Measurements from ENCODE around the gene AOC3. TPM values are rescaled to one million over a fixed set of nuclear protein-coding genes. Genes with fewer than 3 reads are reported as not detected.
"Not testable (repeated sequence)": the region's sequence is repeated elsewhere in the genome, so short reads cannot be mapped to it uniquely, and the experiment has no call there.

AOC3 gene
- total and polyA plus RNA-seq, 2 donors (not counting 3 experiments of a cell fraction or from before 2014, with no cell fraction given): 0.11 to 0.27 TPM

GRCh38 chr17:42849451-42850181 is 1.4 kb upstream of the AOC3 start:
- Histone ChIP-seq H3K9me3 (replicated peaks; ENCODE audit: control insufficient read depth, insufficient read depth, low read length) (no peaks in the 10 kb centered on the region), H3K9me1 (replicated peaks; ENCODE audit: control insufficient read depth, extremely low read depth, insufficient read depth, low read length) (no peaks in the 10 kb centered on the region), H3K4me3 (replicated peaks in 1 of 3; ENCODE audit: insufficient read depth in 1 of 3, low read depth in 1 of 3, low read length in 3 of 3) (no peak overlapping the region), H4K20me1 (replicated peaks; ENCODE audit: control insufficient read depth, extremely low read depth, insufficient read depth, low read length) (no peaks in the 10 kb centered on the region), H3K4me2 (ENCODE audit: insufficient read depth, low read length) (no peak overlapping the region), H3K4me1 (ENCODE audit: control insufficient read depth, extremely low read depth, insufficient read depth, low read length) (no peaks in the 10 kb centered on the region), H2AFZ (ENCODE audit: low read depth, low read length) (no peak overlapping the region), H3K27ac (ENCODE audit: insufficient read depth, low read depth, low read length) (no peak overlapping the region), H3K9ac (replicated peaks; ENCODE audit: extremely low read depth, insufficient read depth, low read length) (no peak overlapping the region), H3K27me3 (ENCODE audit: control insufficient read depth in 2 of 2, insufficient read depth in 2 of 2, low read length in 2 of 2) (peaks cover 0 to 3% of the 10 kb centered on the region in 2 experiments), H3K79me2 (ENCODE audit: control insufficient read depth, insufficient read depth, low read length) (no peaks in the 10 kb centered on the region), H3K36me3 (ENCODE audit: control insufficient read depth in 2 of 2, extremely low read depth in 1 of 2, insufficient read depth in 2 of 2, low read length in 2 of 2) (peaks cover under 1 to 13% of the 10 kb centered on the region in 2 experiments)
- TF ChIP-seq CTCF (IDR thresholded peaks at IDR 0.05; ENCODE audit: extremely low read depth in 1 of 2, insufficient read depth in 1 of 2, low read depth in 1 of 2, low read length in 2 of 2): no peak
- dilution Hi-C loops (cut with MboI; ENCODE audit: extremely low pct_ligation_motif_present, low sequenced_read_pairs): no loop called here
- TSS peak; percentile 2 for BruUV-seq (replicated peaks)
- intact Hi-C loops (cut with micrococcal nuclease): no loop called here
- ChIA-PET POLR2A (no interaction called here), CTCF (interaction anchor here (8.9 kb wide), 1 partner anchor 79 kb away, joined by 132 read pairs; no protein-coding TSS in a partner anchor)
- DNase-seq (ENCODE audit: low read depth, low spot score): no peak
- FAIRE-seq: no peak

DNA sequence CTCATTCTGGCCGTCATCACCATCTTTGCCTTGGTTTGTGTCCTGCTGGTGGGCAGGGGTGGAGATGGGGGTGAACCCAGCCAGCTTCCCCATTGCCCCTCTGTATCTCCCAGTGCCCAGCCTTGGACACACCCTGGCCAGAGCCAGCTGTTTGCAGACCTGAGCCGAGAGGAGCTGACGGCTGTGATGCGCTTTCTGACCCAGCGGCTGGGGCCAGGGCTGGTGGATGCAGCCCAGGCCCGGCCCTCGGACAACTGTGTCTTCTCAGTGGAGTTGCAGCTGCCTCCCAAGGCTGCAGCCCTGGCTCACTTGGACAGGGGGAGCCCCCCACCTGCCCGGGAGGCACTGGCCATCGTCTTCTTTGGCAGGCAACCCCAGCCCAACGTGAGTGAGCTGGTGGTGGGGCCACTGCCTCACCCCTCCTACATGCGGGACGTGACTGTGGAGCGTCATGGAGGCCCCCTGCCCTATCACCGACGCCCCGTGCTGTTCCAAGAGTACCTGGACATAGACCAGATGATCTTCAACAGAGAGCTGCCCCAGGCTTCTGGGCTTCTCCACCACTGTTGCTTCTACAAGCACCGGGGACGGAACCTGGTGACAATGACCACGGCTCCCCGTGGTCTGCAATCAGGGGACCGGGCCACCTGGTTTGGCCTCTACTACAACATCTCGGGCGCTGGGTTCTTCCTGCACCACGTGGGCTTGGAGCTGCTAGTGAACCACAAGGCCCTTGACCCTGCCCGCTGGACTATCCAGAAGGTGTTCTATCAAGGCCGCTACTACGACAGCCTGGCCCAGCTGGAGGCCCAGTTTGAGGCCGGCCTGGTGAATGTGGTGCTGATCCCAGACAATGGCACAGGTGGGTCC is 607 bp downstream of the AOC3 start:
- BruUV-seq (replicated peaks); dilution Hi-C loops (cut with MboI; ENCODE audit: extremely low pct_ligation_motif_present, low sequenced_read_pairs); H3K9ac ChIP-seq (replicated peaks; ENCODE audit: extremely low read depth, insufficient read depth, low read length); H2AFZ ChIP-seq (ENCODE audit: low read depth, low read length); H3K27ac ChIP-seq (ENCODE audit: insufficient read depth, low read depth, low read length); H3K4me2 ChIP-seq (ENCODE audit: insufficient read depth, low read length); H3K27me3 ChIP-seq (ENCODE audit: control insufficient read depth in 2 of 2, insufficient read depth in 2 of 2, low read length in 2 of 2); H3K4me3 ChIP-seq (replicated peaks in 1 of 3; ENCODE audit: insufficient read depth in 1 of 3, low read depth in 1 of 3, low read length in 3 of 3); H3K9me3 ChIP-seq (replicated peaks; ENCODE audit: control insufficient read depth, insufficient read depth, low read length); H3K9me1 ChIP-seq (replicated peaks; ENCODE audit: control insufficient read depth, extremely low read depth, insufficient read depth, low read length); H4K20me1 ChIP-seq (replicated peaks; ENCODE audit: control insufficient read depth, extremely low read depth, insufficient read depth, low read length); H3K36me3 ChIP-seq (ENCODE audit: control insufficient read depth in 2 of 2, extremely low read depth in 1 of 2, insufficient read depth in 2 of 2, low read length in 2 of 2); H3K79me2 ChIP-seq (ENCODE audit: control insufficient read depth, insufficient read depth, low read length); FAIRE-seq; DNase-seq (ENCODE audit: low read depth, low spot score); intact Hi-C loops (cut with micrococcal nuclease); H3K4me1 ChIP-seq (ENCODE audit: control insufficient read depth, extremely low read depth, insufficient read depth, low read length): not testable (repeated sequence)
- ChIA-PET CTCF (interaction anchor here (0.8 to 1.2 kb wide), 2 partner anchors 31 to 77 kb away, joined by 3 to 10 read pairs; no protein-coding TSS in a partner anchor), POLR2A (interaction anchor here (0.5 kb wide), 1 partner anchor 44 kb away, joined by 4 read pairs; no protein-coding TSS in a partner anchor)

All from endothelial cell of umbilical vein (primary cell).